Liver (tissue), 9 donors: ENCODE results near the gene CDH20. TPM values are rescaled to one million over a fixed set of nuclear protein-coding genes. Genes with fewer than 3 reads are reported as not detected.

ENCODE experiments used
- DNase-seq: peaks from one replicate; pipeline ENCODE4 v3.0.0-alpha.2; 2017; ENCODE audit warnings: low spot score
- H3K27ac ChIP-seq, 2 donors: one replicate each; pipeline ENCODE4 v1.7.0; 2013; ENCODE audit warnings: inconsistent platforms in 2 of 2, low read length in 2 of 2, control low read depth in 1 of 2, low read depth in 1 of 2, mild to moderate bottlenecking in 1 of 2
- H3K27me3 ChIP-seq, 4 donors: one replicate each; pipeline versions ENCODE4 v1.6.1 to v1.7.0; 2013; ENCODE audit warnings: low read length in 3 of 4, inconsistent platforms in 1 of 4, mild to moderate bottlenecking in 1 of 4, moderate library complexity in 1 of 4; ENCODE audit not compliant: control insufficient read depth in 4 of 4, insufficient read depth in 4 of 4
- H3K36me3 ChIP-seq, 4 donors: one replicate each; pipeline versions ENCODE4 v1.6.1 to v1.7.0; 2013; ENCODE audit warnings: low read length in 3 of 4, mild to moderate bottlenecking in 3 of 4, low read depth in 1 of 4, moderate library complexity in 1 of 4; ENCODE audit not compliant: control insufficient read depth in 4 of 4, insufficient read depth in 3 of 4
- H3K4me1 ChIP-seq, 4 donors: one replicate each; pipeline versions ENCODE4 v1.6.1 to v1.7.0; 2013; ENCODE audit warnings: low read length in 3 of 4, mild to moderate bottlenecking in 3 of 4, moderate library complexity in 1 of 4; ENCODE audit not compliant: control insufficient read depth in 4 of 4, insufficient read depth in 4 of 4
- H3K4me3 ChIP-seq, 3 donors: one replicate each; pipeline versions ENCODE4 v1.6.1 to v1.7.0; 2013; ENCODE audit warnings: low read length in 3 of 3, control low read depth in 1 of 3, low read depth in 1 of 3, mild to moderate bottlenecking in 1 of 3
- H3K9ac ChIP-seq, 2 donors: one replicate each; pipeline ENCODE4 v1.7.0; 2013; ENCODE audit warnings: low read length in 2 of 2, mild to moderate bottlenecking in 2 of 2, moderate library complexity in 2 of 2, control low read depth in 1 of 2, low read depth in 1 of 2
- H3K9me3 ChIP-seq, 4 donors: one replicate each; pipeline versions ENCODE4 v1.6.1 to v1.7.0; 2013; ENCODE audit warnings: low read length in 3 of 4; ENCODE audit not compliant: control insufficient read depth in 4 of 4
- EGR1 ChIP-seq, 2 donors: IDR thresholded peaks; 2 replicates each; pipeline ENCODE4 v1.6.1; 2016 to 2018; ENCODE audit warnings: antibody characterized with exemption in 2 of 2, low read depth in 2 of 2
- FOXA1 ChIP-seq: IDR thresholded peaks from 2 replicates; pipeline ENCODE4 v1.6.1; 2016; ENCODE audit warnings: antibody characterized with exemption
- FOXA2 ChIP-seq: IDR thresholded peaks from 2 replicates; pipeline ENCODE4 v1.6.1; 2016; ENCODE audit warnings: antibody characterized with exemption
- HNF4A ChIP-seq, 2 donors: conservative IDR thresholded peaks; 2 replicates each; pipeline ENCODE4 v1.6.1; 2016; ENCODE audit warnings: antibody characterized with exemption in 2 of 2, mild to moderate bottlenecking in 2 of 2
- HNF4G ChIP-seq: IDR thresholded peaks from 2 replicates; pipeline ENCODE4 v1.6.1; 2016; ENCODE audit warnings: antibody characterized with exemption
- JUND ChIP-seq, 2 donors: IDR thresholded peaks; 2 replicates each; pipeline ENCODE4 v1.6.1; 2016; ENCODE audit warnings: antibody characterized with exemption in 2 of 2
- MAX ChIP-seq: IDR thresholded peaks from 2 replicates; pipeline ENCODE4 v1.6.1; 2016; ENCODE audit warnings: antibody characterized with exemption
- RAD21 ChIP-seq, 2 donors: IDR thresholded peaks; 2 replicates each; pipeline ENCODE4 v1.6.1; 2016; ENCODE audit warnings: antibody characterized with exemption in 2 of 2, mild to moderate bottlenecking in 2 of 2
- REST ChIP-seq: IDR thresholded peaks from 2 replicates; pipeline ENCODE4 v1.6.1; 2016; ENCODE audit warnings: antibody characterized with exemption, mild to moderate bottlenecking
- RXRA ChIP-seq, 2 donors: IDR thresholded peaks; 2 replicates each; pipeline ENCODE4 v1.6.1; 2017 to 2018; ENCODE audit warnings: antibody characterized with exemption in 2 of 2, mild to moderate bottlenecking in 1 of 2
- SP1 ChIP-seq: IDR thresholded peaks from 2 replicates; pipeline ENCODE4 v1.6.1; 2018; ENCODE audit warnings: antibody characterized with exemption, mild to moderate bottlenecking
- TAF1 ChIP-seq: conservative IDR thresholded peaks from 2 replicates; pipeline ENCODE4 v1.6.1; 2016; ENCODE audit warnings: antibody characterized with exemption, mild to moderate bottlenecking
- YY1 ChIP-seq: IDR thresholded peaks from 2 replicates; pipeline ENCODE4 v1.6.1; 2016; ENCODE audit warnings: antibody characterized with exemption, mild to moderate bottlenecking
- WGBS: extraction: QIAGEN DNeasy Blood & Tissue Kit; methylation state at CpG from one replicate; pipeline ENCODE4 v1.1.7; 2013; 5-methylcytosine and 5-hydroxymethylcytosine counted together
- polyA plus RNA-seq, 2 donors: library from polyadenylated mRNA; stranded (reverse) in 1 of 2; unstranded in 1 of 2; fragments of 200-250 nt in 1 of 2; fragments of >200 nt in 1 of 2; fragmentation: Nextera tagmentation in 1 of 2; extraction: Ambion mirVana in 1 of 2; gene quantifications; one replicate each; pipeline versions ENCODE4 v1.2.1 to v1.2.3, GENCODE V29; 2013 to 2015
- total RNA-seq, 2 donors: library from RNA; depleted of rRNA; stranded (reverse); fragments of >200 nt; gene quantifications; one replicate each; pipeline ENCODE4 v1.2.3, GENCODE V29; 2014
- TF ChIP-seq, protein P1 (sequence below): IDR thresholded peaks from 2 replicates; pipeline ENCODE4 v1.6.1; 2016; ENCODE audit warnings: antibody characterized with exemption
- TF ChIP-seq, protein P2 (sequence below): fragments of 150-350 bp; IDR thresholded peaks from 2 replicates; pipeline ENCODE4 v1.5.1; 2017; ENCODE audit warnings: improper control_type of control experiment, low read depth, low read length; ENCODE audit not compliant: missing input control
- donor health status: healthy.
- donor health status: healthy.
- donor health status: healthy.
- donor health status: healthy.
- donor health status: healthy.

Gene CDH20
- total and polyA plus RNA-seq, 4 donors, result 0.08 to 0.11 (median 0.09) TPM; not detected in 1

GRCh38 chr18:61285777-61286176, 47.5 kb upstream of the CDH20 start:
- Histone ChIP-seq H3K9ac (no peak overlapping the region), H3K36me3 (no peaks in the 10 kb centered on the region), H3K27ac (no peak overlapping the region), H3K4me3 (no peak overlapping the region), H3K27me3 (no peaks in the 10 kb centered on the region), H3K9me3 (peaks cover 0 to 2% (median under 1%) of the 10 kb centered on the region in 4 donors), H3K4me1 (no peaks in the 10 kb centered on the region)
- DNase-seq, result no peak
- 80% methylated on average over 2 of the region's 2 CpGs for WGBS
- TF ChIP-seq HNF4A (conservative IDR thresholded peaks at IDR 0.05) (no peak), JUND (IDR thresholded peaks at IDR 0.05) (no peak), TAF1 (no peak), FOXA2 (no peak), EGR1 (IDR thresholded peaks at IDR 0.05; ENCODE audit: low read depth in 2 of 2) (no peak), FOXA1 (no peak), SP1 (no peak), YY1 (no peak), RAD21 (IDR thresholded peaks at IDR 0.05) (no peak), MAX (no peak), RXRA (IDR thresholded peaks at IDR 0.05) (no peak), HNF4G (no peak), REST (no peak)
- TF ChIP-seq, protein P1, sequence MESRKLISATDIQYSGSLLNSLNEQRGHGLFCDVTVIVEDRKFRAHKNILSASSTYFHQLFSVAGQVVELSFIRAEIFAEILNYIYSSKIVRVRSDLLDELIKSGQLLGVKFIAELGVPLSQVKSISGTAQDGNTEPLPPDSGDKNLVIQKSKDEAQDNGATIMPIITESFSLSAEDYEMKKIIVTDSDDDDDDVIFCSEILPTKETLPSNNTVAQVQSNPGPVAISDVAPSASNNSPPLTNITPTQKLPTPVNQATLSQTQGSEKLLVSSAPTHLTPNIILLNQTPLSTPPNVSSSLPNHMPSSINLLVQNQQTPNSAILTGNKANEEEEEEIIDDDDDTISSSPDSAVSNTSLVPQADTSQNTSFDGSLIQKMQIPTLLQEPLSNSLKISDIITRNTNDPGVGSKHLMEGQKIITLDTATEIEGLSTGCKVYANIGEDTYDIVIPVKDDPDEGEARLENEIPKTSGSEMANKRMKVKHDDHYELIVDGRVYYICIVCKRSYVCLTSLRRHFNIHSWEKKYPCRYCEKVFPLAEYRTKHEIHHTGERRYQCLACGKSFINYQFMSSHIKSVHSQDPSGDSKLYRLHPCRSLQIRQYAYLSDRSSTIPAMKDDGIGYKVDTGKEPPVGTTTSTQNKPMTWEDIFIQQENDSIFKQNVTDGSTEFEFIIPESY, result no peak
- TF ChIP-seq, protein P2, sequence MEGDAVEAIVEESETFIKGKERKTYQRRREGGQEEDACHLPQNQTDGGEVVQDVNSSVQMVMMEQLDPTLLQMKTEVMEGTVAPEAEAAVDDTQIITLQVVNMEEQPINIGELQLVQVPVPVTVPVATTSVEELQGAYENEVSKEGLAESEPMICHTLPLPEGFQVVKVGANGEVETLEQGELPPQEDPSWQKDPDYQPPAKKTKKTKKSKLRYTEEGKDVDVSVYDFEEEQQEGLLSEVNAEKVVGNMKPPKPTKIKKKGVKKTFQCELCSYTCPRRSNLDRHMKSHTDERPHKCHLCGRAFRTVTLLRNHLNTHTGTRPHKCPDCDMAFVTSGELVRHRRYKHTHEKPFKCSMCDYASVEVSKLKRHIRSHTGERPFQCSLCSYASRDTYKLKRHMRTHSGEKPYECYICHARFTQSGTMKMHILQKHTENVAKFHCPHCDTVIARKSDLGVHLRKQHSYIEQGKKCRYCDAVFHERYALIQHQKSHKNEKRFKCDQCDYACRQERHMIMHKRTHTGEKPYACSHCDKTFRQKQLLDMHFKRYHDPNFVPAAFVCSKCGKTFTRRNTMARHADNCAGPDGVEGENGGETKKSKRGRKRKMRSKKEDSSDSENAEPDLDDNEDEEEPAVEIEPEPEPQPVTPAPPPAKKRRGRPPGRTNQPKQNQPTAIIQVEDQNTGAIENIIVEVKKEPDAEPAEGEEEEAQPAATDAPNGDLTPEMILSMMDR, result no peak

DNA sequence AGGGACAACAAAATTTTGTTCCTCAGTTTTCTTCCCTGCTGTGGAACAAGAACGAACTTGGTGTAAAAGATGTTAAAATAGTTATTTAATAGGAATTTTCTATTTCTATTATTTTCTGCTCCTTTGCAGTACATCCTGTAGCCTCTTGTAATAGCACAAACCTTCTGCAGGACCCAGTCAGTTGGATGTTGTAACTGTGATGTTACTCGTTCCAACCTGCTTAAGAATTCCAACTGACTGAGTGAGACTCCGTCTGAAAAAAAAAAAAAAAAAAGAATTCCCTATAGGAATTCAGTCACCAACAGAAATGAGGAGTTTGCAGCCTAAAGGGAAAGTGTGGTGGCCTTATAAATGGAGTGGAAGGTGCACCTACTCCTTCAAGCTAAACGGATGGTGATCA, 46.4 kb upstream of the CDH20 start:
- Histone ChIP-seq H3K36me3 (no peaks in the 10 kb centered on the region), H3K4me3 (no peak overlapping the region), H3K4me1 (no peaks in the 10 kb centered on the region), H3K27ac (no peak overlapping the region), H3K9me3 (no peaks in the 10 kb centered on the region), H3K27me3 (no peaks in the 10 kb centered on the region), H3K9ac (no peak overlapping the region)
- DNase-seq, result no peak
- WGBS, result 70% methylated on average over 4 of the region's 4 CpGs
- TF ChIP-seq FOXA1 (no peak), FOXA2 (no peak), RAD21 (IDR thresholded peaks at IDR 0.05) (no peak), REST (no peak), JUND (IDR thresholded peaks at IDR 0.05) (no peak), HNF4A (conservative IDR thresholded peaks at IDR 0.05) (no peak), SP1 (no peak), HNF4G (no peak), EGR1 (IDR thresholded peaks at IDR 0.05; ENCODE audit: low read depth in 2 of 2) (no peak), YY1 (no peak)
- TF ChIP-seq, protein P1, result no peak
- TF ChIP-seq, protein P2, result no peak
